Measurements from ENCODE around the gene CTSH. TPM values are rescaled to one million over a fixed set of nuclear protein-coding genes. Genes with fewer than 3 reads are reported as not detected.
A peak's percentile ranks its signal among the peaks of the same experiment; 100 is the strongest.

CTSH gene
- total and polyA plus RNA-seq, 2 of the 13 experiments (the other 11 are each of a cell fraction or from before 2014, with no cell fraction given), result 265 to 653 TPM

DNA sequence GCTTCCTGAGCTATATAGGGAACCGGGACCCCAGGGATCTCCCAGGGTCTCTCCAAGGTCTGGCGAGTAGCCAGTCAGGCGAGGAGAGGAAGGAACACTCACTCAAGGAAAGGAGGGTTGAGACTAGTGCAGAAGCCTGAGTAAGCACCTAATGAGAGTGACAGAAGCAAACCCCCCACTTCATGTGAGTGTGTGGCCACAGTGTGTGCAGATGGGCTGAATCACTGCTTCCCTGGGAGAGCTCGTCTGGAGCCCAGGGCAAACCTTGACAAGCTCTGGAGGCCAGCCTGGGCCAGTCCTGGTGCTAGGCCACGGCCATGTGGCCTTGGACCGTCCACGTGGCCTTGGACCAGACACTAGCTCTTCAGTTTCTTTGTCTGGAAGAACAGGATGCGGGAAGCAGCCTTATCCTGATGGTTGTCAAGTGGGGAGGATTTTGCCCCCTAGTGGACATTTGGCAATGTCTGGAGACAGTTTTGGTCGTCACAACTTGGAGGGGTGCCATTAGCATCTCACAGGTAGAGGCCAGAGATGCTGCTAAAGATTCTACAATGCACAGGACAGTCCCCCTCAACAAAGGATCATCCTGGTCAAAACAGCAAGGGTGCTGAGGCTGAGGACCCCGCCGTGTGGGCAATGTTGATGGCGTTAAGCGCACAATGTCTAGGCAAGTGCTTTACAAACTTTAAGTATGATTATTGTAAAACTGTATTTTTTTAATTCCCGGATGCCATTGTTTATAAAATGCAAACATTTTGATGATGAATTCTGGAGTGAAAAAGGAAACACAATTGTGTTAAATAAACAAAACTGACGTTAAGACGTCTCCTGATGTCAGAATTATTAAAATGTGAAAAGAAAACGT is 34.8 kb upstream of the CTSH start (continued):
- TF ChIP-seq ARID4A (CRISPR knock-in tag; IDR thresholded peaks at IDR 0.05; ENCODE audit: borderline replicate concordance), result peak; percentile 59; the same call in 1 of the 2 replicates
- TF ChIP-seq ZNF570 (CRISPR knock-in tag; IDR thresholded peaks at IDR 0.05; ENCODE audit: borderline replicate concordance), result no peak
- TF ChIP-seq, protein P1, sequence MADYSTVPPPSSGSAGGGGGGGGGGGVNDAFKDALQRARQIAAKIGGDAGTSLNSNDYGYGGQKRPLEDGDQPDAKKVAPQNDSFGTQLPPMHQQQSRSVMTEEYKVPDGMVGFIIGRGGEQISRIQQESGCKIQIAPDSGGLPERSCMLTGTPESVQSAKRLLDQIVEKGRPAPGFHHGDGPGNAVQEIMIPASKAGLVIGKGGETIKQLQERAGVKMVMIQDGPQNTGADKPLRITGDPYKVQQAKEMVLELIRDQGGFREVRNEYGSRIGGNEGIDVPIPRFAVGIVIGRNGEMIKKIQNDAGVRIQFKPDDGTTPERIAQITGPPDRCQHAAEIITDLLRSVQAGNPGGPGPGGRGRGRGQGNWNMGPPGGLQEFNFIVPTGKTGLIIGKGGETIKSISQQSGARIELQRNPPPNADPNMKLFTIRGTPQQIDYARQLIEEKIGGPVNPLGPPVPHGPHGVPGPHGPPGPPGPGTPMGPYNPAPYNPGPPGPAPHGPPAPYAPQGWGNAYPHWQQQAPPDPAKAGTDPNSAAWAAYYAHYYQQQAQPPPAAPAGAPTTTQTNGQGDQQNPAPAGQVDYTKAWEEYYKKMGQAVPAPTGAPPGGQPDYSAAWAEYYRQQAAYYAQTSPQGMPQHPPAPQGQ (CRISPR knock-in tag; IDR thresholded peaks at IDR 0.05; ENCODE audit: borderline replicate concordance), result no peak
- TF ChIP-seq, protein P2, sequence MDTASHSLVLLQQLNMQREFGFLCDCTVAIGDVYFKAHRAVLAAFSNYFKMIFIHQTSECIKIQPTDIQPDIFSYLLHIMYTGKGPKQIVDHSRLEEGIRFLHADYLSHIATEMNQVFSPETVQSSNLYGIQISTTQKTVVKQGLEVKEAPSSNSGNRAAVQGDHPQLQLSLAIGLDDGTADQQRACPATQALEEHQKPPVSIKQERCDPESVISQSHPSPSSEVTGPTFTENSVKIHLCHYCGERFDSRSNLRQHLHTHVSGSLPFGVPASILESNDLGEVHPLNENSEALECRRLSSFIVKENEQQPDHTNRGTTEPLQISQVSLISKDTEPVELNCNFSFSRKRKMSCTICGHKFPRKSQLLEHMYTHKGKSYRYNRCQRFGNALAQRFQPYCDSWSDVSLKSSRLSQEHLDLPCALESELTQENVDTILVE (CRISPR knock-in tag; IDR thresholded peaks at IDR 0.05), result peak; percentile 87
- no peak for TF ChIP-seq HNF1A (IDR thresholded peaks at IDR 0.05; ENCODE audit: low read depth)
- TF ChIP-seq HNF1A (CRISPR knock-in tag; IDR thresholded peaks at IDR 0.05; ENCODE audit: borderline replicate concordance), result no peak
- TF ChIP-seq ZBTB10 (CRISPR knock-in tag; IDR thresholded peaks at IDR 0.05; ENCODE audit: borderline replicate concordance), result peak; percentile 63; the same call in 1 of the 2 replicates
- no peak for TF ChIP-seq ZSCAN20 (CRISPR knock-in tag; IDR thresholded peaks at IDR 0.05; ENCODE audit: borderline replicate concordance)
- no peak for TF ChIP-seq ZSCAN9 (CRISPR knock-in tag; IDR thresholded peaks at IDR 0.05; ENCODE audit: borderline replicate concordance)
- no peak; the same call in 1 of the 2 replicates for TF ChIP-seq ZNF616 (CRISPR knock-in tag; IDR thresholded peaks at IDR 0.05; ENCODE audit: low read depth)
